GM03348 (cell line): ENCODE results near the gene ZSWIM6.

Experiments
- DNase-seq: peaks from one replicate; pipeline ENCODE4 v3.0.0; 2012; ENCODE audit warnings: low spot score

The ZSWIM6 gene

GRCh38 chr5:61538722-61539501 lies 206.9 kb downstream of the ZSWIM6 start:
- DNase-seq: no peak

- no peak for DNase-seq
Observed at GRCh38 chr5:61549530-61549929, 217.5 kb downstream of the ZSWIM6 start.

- no peak for DNase-seq
Observed at GRCh38 chr5:61551637-61552313, 219.7 kb downstream of the ZSWIM6 start.

- DNase-seq: no peak
Observed at GRCh38 chr5:61559146-61559545, 227.1 kb downstream of the ZSWIM6 start.

- no peak for DNase-seq
Observed at GRCh38 chr5:61559722-61560121, 227.7 kb downstream of the ZSWIM6 start.

- no peak for DNase-seq
Observed at GRCh38 chr5:61563401-61563800, 231.3 kb downstream of the ZSWIM6 start.

- no peak for DNase-seq
Observed at GRCh38 chr5:61567337-61567736, 235.3 kb downstream of the ZSWIM6 start.

GRCh38 chr5:61569353-61569752 lies 237.3 kb downstream of the ZSWIM6 start:
- no peak for DNase-seq

GRCh38 chr5:61570767-61571166 lies 238.7 kb downstream of the ZSWIM6 start:
- no peak for DNase-seq

- no peak for DNase-seq
Observed at GRCh38 chr5:61572959-61573358, 240.9 kb downstream of the ZSWIM6 start.

GRCh38 chr5:61575103-61575502 lies 243.0 kb downstream of the ZSWIM6 start:
- peak; percentile 90 for DNase-seq

GRCh38 chr5:61575581-61575980 lies 243.5 kb downstream of the ZSWIM6 start:
- DNase-seq: no peak

- DNase-seq: no peak
Observed at GRCh38 chr5:61576556-61576955, 244.5 kb downstream of the ZSWIM6 start.

- DNase-seq: no peak
Observed at GRCh38 chr5:61578858-61579503, 246.9 kb downstream of the ZSWIM6 start.

- DNase-seq: no peak
Observed at GRCh38 chr5:61582205-61582820, 250.3 kb downstream of the ZSWIM6 start.

GRCh38 chr5:61582887-61583286 lies 250.8 kb downstream of the ZSWIM6 start:
- no peak for DNase-seq

- no peak for DNase-seq
Observed at GRCh38 chr5:61586096-61587084, 254.3 kb downstream of the ZSWIM6 start.

- DNase-seq: no peak
Observed at GRCh38 chr5:61587125-61587524, 255.1 kb downstream of the ZSWIM6 start.

GRCh38 chr5:61588216-61588615 lies 256.2 kb downstream of the ZSWIM6 start:
- DNase-seq: no peak

- no peak for DNase-seq
Observed at GRCh38 chr5:61589946-61590345, 257.9 kb downstream of the ZSWIM6 start.

- DNase-seq: no peak
Observed at GRCh38 chr5:61590473-61590872, 258.4 kb downstream of the ZSWIM6 start.
